ENCODE measurements around the gene CDKN2C. TPM values are rescaled to one million over a fixed set of nuclear protein-coding genes. Genes with fewer than 3 reads are reported as not detected.

Gene CDKN2C
- total and polyA plus RNA-seq, 2 donors (not counting 1 experiment from before 2014, with no cell fraction given), result 24.4 to 31.5 TPM

GRCh38 chr1:50936321-50936720, 33.7 kb upstream of the CDKN2C start:
- no peaks in the 10 kb centered on the region for H3K36me3 ChIP-seq (ENCODE audit: control insufficient read depth, insufficient read depth, low read length)
- H3K9me3 ChIP-seq (ENCODE audit: control insufficient read depth, insufficient read depth, low read depth, low read length), result no peaks in the 10 kb centered on the region
- peaks cover 8% of the 10 kb centered on the region for H3K79me2 ChIP-seq (ENCODE audit: control insufficient read depth, insufficient read depth, low read length)
- H3K4me2 ChIP-seq (ENCODE audit: extremely low read depth, insufficient read depth, low read length), result no peak overlapping the region
- peak in 1 of 2 donors; percentile 42 for DNase-seq (ENCODE audit: low read depth in 2 of 2)
- H3K27ac ChIP-seq (ENCODE audit: insufficient read depth, low read length), result no peak overlapping the region
- H4K20me1 ChIP-seq (ENCODE audit: control insufficient read depth, extremely low read depth, insufficient read depth, low read length), result no peaks in the 10 kb centered on the region
- no peaks in the 10 kb centered on the region for H3K4me1 ChIP-seq (ENCODE audit: control insufficient read depth, extremely low read depth, insufficient read depth, low read length)
- H3K4me3 ChIP-seq (replicated peaks in 1 of 4; ENCODE audit: control extremely low read depth in 1 of 4, insufficient read depth in 1 of 4, low read depth in 3 of 4, low read length in 4 of 4), result no peak overlapping the region
- no peaks in the 10 kb centered on the region for H3K27me3 ChIP-seq (ENCODE audit: control insufficient read depth, insufficient read depth, low read length)
- no peak overlapping the region for H2AFZ ChIP-seq (ENCODE audit: low read length)
- TF ChIP-seq EZH2 (IDR thresholded peaks at IDR 0.05; ENCODE audit: low read length, missing control alignments), result no peak
- TF ChIP-seq CTCF (conservative IDR thresholded peaks at IDR 0.05 in 1 of 2, IDR thresholded peaks at IDR 0.05 in 1 of 2; ENCODE audit: low read depth in 1 of 2, low read length in 2 of 2), result no peak
- H3K9ac ChIP-seq (ENCODE audit: insufficient read depth, low read length), result no peak overlapping the region

- Histone ChIP-seq H3K36me3 (ENCODE audit: control insufficient read depth, insufficient read depth, low read length) (no peaks in the 10 kb centered on the region), H3K79me2 (ENCODE audit: control insufficient read depth, insufficient read depth, low read length) (peaks cover 29% of the 10 kb centered on the region), H3K9me3 (ENCODE audit: control insufficient read depth, insufficient read depth, low read depth, low read length) (no peaks in the 10 kb centered on the region), H3K4me3 (replicated peaks in 1 of 4; ENCODE audit: control extremely low read depth in 1 of 4, insufficient read depth in 1 of 4, low read depth in 3 of 4, low read length in 4 of 4) (no peak overlapping the region), H3K4me2 (ENCODE audit: extremely low read depth, insufficient read depth, low read length) (no peak overlapping the region), H2AFZ (ENCODE audit: low read length) (no peak overlapping the region), H4K20me1 (ENCODE audit: control insufficient read depth, extremely low read depth, insufficient read depth, low read length) (no peaks in the 10 kb centered on the region), H3K27me3 (ENCODE audit: control insufficient read depth, insufficient read depth, low read length) (no peaks in the 10 kb centered on the region), H3K27ac (ENCODE audit: insufficient read depth, low read length) (no peak overlapping the region), H3K4me1 (ENCODE audit: control insufficient read depth, extremely low read depth, insufficient read depth, low read length) (no peaks in the 10 kb centered on the region), H3K9ac (ENCODE audit: insufficient read depth, low read length) (no peak overlapping the region)
- TF ChIP-seq EZH2 (IDR thresholded peaks at IDR 0.05; ENCODE audit: low read length, missing control alignments), result no peak
- no peak for TF ChIP-seq CTCF (conservative IDR thresholded peaks at IDR 0.05 in 1 of 2, IDR thresholded peaks at IDR 0.05 in 1 of 2; ENCODE audit: low read depth in 1 of 2, low read length in 2 of 2)
- DNase-seq (ENCODE audit: low read depth in 2 of 2), result no peak
These were observed 29.8 kb upstream of the CDKN2C start for GRCh38 chr1:50940291-50940690.

GRCh38 chr1:50942334-50942733, 27.7 kb upstream of the CDKN2C start:
- Histone ChIP-seq H3K9ac (ENCODE audit: insufficient read depth, low read length) (no peak overlapping the region), H3K27ac (ENCODE audit: insufficient read depth, low read length) (no peak overlapping the region), H3K79me2 (ENCODE audit: control insufficient read depth, insufficient read depth, low read length) (peaks cover 42% of the 10 kb centered on the region), H3K27me3 (ENCODE audit: control insufficient read depth, insufficient read depth, low read length) (no peaks in the 10 kb centered on the region), H3K4me3 (replicated peaks in 1 of 4; ENCODE audit: control extremely low read depth in 1 of 4, insufficient read depth in 1 of 4, low read depth in 3 of 4, low read length in 4 of 4) (no peak overlapping the region), H3K9me3 (ENCODE audit: control insufficient read depth, insufficient read depth, low read depth, low read length) (no peaks in the 10 kb centered on the region), H4K20me1 (ENCODE audit: control insufficient read depth, extremely low read depth, insufficient read depth, low read length) (no peaks in the 10 kb centered on the region), H2AFZ (ENCODE audit: low read length) (no peak overlapping the region), H3K4me1 (ENCODE audit: control insufficient read depth, extremely low read depth, insufficient read depth, low read length) (no peaks in the 10 kb centered on the region), H3K36me3 (ENCODE audit: control insufficient read depth, insufficient read depth, low read length) (no peaks in the 10 kb centered on the region), H3K4me2 (ENCODE audit: extremely low read depth, insufficient read depth, low read length) (no peak overlapping the region)
- no peak for DNase-seq (ENCODE audit: low read depth in 2 of 2)
- no peak for TF ChIP-seq CTCF (conservative IDR thresholded peaks at IDR 0.05 in 1 of 2, IDR thresholded peaks at IDR 0.05 in 1 of 2; ENCODE audit: low read depth in 1 of 2, low read length in 2 of 2)
- TF ChIP-seq EZH2 (IDR thresholded peaks at IDR 0.05; ENCODE audit: low read length, missing control alignments), result no peak
